Activated T-cell treated with anti-CD3 and anti-CD28 coated beads for 4 hours (primary cell): Measurements from ENCODE around the gene COL21A1.
"Not testable (repeated sequence)": the region's sequence is repeated elsewhere in the genome, so short reads cannot be mapped to it uniquely, and the experiment has no call there.

Source experiments
- DNase-seq: peaks from one replicate; pipeline ENCODE4 v3.0.0-alpha.2; 2020

COL21A1 gene

DNA sequence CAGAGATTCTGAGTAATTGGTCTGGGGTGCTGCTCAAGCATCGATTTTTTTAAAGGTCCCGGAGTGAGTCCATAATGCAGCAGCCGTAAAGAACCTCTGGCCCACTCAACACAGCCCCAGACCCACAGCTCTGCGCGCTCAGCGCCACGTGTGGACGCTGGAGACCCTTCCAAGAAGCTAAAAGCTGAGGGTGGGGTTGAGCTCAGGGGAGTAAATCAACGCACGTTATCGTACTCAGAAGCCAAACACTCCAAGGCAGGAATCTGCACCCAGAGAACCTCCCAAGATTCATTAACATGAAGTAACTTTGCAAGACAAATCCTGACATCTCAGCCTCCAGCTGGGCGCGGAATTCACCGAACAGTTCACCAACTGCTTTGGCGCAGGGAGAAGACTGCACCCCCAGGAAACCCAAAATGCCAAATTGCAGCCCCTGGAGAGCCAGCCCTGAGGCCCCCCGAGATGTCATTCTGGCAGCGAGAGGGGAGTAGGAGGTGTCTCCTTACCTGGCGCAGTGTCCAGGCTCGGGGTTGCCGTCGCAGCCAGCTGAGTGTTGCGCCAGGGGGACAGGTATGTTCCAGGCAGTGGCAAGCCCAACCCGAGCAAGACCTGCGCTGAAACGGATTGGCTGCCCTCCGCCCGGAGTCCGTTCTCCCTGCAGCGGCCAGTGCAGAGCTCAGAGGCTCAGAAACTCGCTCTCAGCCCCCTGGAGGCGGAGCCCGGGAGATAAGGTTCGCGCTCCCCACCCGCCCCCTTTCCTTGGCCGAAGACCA, at the start of gene COL21A1:
Gene COL21A1 (minus strand): TSS at position 700 of the 773 bp plus-strand sequence. CDS start 64,962 bp downstream, outside the sequence.
- no peak for DNase-seq

GRCh38 chr6:56293781-56294180, 46.4 kb upstream of the COL21A1 start:
- no peak for DNase-seq

DNA sequence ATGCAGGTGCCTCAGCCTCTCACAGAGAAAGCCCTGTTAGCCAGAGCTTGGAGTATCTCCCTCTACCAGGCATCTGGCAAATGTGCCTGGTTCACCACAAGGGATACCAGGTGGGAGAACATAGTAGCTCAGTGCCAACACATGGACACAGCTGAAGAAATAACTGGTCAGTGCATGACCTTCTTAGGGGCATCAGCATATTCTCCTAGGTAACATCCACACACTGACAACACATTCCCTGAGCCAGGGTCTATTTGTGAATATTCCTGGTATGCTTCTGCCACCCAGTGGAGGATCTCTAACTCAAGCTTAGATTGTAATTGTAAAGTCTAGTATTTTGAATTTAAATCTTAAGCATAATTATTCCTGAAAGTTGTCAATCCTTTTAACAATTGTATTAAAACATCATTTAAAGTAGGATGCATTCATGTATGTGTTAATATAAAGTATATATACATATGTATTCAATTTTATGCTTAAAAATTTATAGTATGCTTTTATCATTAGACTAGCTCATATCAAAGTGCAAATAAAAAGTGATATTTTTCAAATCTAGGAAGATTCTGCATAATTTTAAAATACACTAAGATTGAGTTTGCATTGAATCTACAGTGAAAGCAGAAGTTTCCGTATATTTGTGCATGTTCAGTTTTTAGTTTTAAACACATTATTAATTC, 45.3 kb upstream of the COL21A1 start:
- no peak for DNase-seq

GRCh38 chr6:56291302-56291917, 44.0 kb upstream of the COL21A1 start:
- no peak for DNase-seq

DNA sequence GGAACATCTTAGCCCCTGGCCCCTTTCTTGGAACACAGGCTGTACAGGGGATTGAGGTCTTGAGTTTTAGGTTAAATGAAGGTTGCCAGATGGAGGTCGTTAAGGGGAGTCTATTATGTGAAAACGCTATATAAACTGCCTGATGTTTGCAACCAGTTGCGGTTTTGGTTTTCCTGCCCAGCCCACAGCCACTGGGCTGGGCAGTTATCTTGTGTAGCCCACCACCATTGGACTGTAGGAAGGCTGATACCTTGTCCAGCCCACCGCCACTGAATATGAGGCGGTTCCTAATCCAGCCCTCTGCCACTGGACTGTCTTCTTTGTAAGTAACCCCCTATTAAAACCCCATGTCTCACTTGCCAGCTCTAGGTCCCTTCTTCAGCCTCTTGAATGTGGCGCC, 42.3 kb upstream of the COL21A1 start:
- DNase-seq, result no peak

DNA sequence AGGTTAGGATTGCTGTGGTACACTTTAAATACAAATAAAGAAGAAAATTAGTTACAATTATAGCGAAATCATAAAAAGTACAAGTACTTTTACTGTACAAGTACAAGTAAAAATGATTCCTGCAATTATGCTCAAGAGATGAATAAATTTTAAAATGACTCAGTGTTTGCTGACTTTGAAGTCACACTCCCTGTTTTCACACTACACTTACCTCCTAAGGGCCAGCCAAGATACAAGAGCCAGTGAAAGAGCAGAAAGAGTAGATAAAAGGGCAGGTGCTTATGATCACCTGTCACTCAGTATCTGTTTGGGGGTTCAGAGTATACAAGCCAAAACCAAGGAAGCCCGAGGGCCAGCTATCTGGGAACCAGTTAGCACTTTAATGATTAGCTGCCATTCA, 41.0 kb upstream of the COL21A1 start:
- no peak for DNase-seq

DNA sequence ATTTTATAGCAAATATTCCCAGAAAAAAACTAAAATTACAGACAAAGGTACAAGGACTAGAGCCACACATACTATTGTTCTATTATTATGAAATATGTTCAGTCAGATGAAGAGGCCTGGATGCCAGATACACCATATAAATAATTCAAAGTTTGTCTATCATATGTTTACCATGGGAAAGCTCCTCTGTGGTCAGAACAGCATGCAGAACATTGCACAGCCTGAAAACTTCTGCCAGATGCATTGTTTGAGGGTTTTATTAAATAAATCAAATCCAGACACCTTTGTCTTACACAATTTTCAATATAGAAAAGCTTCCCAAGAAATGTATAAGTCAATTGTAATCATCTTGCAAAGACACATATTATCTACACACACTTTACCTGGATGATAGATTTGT, 35.0 kb upstream of the COL21A1 start:
- DNase-seq, result no peak

DNA sequence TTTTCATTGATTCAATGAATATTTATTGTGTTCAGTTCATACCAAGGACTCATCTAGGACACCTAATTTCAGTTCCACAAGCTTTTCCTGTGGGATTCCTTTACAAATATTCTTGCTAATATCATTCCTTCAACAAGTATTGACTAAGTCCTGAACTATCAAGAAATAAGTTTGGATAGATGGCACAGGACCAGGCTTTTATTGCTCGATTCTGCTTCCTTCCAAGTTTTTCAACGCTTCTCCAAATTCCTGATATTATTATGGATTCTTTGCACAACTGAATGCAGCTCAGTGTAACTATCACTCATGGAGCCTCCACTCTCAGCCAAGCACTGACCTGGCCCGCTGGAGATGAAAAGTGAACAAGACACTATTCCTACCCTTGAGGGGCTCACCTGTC, 32.7 kb upstream of the COL21A1 start:
- no peak for DNase-seq

- no peak for DNase-seq
These were observed 32.1 kb upstream of the COL21A1 start for GRCh38 chr6:56279331-56280080.

DNA sequence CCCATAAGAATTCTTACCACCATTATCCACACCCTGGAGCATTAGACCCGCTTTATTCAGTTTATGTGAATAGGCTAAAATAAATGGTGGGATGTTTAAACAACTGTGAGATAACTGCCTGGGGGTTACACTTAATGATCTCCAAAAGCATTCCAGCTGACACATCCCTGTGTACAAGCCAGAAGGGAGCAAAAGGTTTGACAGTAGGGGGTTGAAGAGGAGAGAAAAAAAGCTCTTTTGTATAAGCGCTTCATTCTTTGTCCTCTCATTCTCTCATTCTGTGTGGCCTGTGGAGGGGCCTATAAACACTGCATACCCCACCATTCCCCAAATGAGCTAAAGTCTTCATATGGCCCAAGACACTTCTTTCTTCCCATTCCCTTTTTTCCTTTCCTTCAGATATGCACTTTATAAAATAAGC, 30.8 kb upstream of the COL21A1 start:
- DNase-seq, result no peak

DNA sequence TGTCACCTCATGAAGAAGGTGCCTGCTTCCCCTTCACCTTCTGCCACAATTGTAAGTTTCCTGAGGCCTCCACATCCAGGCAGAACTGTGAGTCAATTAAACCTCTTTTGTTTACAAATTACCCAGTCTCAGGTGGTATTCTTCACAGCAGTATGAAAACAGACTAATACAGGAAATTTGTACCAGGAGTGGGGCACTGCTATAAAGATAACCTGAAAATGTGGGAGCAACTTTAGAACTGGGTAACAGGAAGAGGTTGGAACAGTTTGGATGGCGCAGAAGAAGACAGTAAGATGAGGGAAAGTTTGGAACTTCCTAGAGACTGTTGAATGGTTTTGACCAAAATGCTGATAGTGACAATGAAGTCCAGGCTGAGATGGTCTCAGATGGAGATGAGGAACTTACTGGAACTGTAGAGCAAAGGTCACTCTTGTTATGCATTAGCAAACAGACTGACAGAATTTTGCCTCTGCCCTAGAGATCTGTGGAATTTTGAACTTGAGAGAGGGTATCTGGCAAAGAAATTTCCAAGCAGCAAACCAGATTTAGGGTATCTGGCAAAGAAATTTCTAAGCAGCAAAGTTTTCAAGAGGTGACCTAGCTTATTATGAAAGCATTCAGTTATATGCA, 23.5 kb upstream of the COL21A1 start:
- no peak for DNase-seq

GRCh38 chr6:56268266-56268665, 20.9 kb upstream of the COL21A1 start:
- DNase-seq, result no peak

GRCh38 chr6:56266011-56266410, 18.6 kb upstream of the COL21A1 start:
- DNase-seq, result no peak

DNA sequence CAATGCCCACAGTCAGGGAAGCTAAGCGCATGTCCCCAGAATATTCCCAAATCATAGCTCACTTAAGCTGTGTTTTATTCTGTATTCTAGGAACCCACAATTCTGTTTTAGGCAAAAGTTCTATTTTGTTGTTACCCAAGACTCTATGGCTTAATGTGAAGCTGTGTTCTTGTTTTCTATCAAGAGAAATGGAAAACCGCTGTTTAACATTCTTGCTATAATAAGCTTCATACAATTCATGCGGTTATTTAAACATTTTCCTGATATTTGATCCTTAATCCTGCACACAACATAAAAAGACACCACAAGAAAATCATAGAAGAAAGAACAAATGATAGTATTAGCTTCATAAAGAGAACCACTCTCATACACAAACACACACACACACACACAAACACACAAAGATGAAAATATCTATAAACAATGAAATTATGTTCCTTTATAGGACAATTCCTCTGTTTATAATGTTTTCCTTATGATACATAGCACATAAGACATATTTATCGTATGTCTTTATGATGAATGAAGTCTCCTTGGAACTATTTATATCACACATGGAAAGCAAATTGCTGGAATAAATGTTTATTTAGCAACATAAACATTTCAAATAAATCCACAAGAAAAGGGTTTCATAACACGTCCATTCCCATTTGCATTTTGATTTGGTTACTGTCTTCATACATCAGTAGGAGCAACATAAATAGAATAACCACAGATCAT, 16.4 kb upstream of the COL21A1 start:
- DNase-seq, result no peak

GRCh38 chr6:56260593-56260992, 13.2 kb upstream of the COL21A1 start:
- DNase-seq, result not testable (repeated sequence)

DNA sequence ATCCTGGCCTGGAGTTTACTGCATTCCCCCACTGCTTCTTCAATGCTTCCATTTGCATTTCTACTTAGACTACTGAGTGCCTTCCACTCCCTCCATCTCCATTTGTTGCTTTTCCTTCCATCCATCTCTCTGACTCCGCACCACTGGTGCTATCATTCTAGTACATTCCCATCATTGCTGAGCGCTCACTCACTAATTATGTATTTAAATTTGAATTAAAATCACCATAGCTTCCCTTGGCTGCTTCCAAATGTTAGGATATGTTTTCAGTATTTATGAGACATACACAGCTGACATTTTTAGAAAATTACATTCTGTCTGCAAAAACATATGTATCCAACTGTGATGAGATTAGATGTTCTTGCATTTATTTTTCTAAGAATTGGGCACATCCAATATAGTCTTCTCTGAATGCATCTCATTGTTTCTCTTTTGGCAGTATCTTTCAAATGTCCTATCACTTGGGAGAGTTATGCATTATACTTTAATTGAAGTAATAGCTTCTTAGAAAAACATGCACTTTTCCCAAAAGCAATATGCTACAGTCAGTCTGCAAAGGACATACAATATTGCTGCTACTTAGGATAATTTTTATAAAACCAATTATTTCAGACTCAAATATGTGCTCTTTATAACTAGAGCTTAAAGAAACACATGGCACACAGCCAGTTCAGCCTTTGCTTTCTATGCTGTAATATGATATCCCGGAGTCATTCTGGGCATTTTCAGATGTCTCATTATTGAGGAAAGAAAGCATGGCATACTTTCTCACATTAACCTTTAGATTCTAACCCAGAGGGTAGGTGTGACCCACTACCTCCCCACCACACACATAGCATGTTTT, 12.1 kb upstream of the COL21A1 start:
- DNase-seq, result no peak

DNA sequence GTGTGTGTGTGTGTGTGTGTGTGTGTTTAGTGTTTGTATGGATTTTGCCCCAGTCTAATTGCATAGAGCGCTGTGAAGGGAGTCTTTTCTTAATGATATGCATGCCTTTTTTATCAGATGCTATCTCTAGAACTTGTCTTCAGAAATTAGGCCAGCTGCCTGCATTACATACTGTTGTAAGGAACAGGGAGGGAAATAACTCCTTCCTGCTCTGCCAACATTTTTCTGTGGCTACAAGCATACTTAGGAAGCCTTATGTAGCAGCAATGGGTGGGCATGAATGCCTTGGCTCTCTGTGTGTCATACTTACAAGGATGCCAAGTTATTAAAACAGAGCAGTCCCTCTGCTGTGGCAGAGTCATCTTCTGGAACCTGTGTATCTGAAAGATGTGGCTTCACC, 8.0 kb upstream of the COL21A1 start:
- DNase-seq, result no peak

- DNase-seq, result no peak
These were observed 2.9 kb upstream of the COL21A1 start for GRCh38 chr6:56250266-56250665.

DNA sequence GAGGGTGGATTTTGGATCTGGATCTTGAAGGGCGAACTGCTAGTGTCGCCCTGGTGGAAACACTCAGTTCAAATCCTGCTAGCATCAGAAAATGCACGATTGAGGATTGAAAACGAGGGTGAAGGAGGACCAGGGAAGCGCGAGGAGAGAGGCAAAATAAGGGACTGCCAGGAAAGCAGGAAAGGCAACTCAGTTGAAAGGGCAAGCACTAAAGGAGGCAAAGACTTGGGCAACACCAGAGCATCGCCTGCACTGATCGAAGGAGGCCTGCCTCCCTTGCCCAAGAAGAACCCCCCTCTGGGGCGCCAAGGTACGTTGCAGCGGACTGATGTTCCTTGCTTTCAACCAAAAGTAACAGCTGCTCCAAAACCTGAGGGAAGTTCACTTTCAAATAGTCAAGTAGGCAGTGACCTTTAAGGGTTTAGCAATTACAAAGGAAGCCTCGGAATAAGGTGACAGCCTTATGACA, 308 bp upstream of the COL21A1 start:
- no peak for DNase-seq

DNA sequence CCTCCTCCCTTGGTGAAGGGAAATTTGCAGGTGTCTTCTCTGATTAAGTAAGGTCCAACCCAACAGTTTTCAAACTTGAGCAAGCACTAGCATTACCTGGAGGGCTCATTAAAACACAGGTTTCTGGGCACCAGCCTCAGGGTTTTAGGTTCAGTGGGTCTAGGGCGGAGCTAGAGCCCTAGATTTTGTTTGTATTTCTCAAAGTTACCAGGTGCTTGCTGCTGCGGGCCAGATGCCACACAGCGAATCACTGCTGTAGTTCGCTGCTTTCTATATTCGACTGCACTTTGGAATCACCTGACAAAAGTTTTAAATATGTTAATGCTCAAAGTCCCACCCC, 869 bp downstream of the COL21A1 start:
- no peak for DNase-seq

- no peak for DNase-seq
These were observed 1.5 kb downstream of the COL21A1 start for GRCh38 chr6:56245903-56246351.
